Upper lobe of right lung (tissue), 1 donor: ENCODE measurements around the gene RASGRP1. TPM values are rescaled to one million over a fixed set of nuclear protein-coding genes. Genes with fewer than 3 reads are reported as not detected.

Experiments used
- ATAC-seq: fragments of 200-7000 bp; cut with Tn5 transposase; one replicate; pipeline ENCODE4 v1.9.1; 2020; ENCODE audit warnings: mild to moderate bottlenecking, moderate library complexity
- DNase-seq: peaks from one replicate; pipeline ENCODE4 v3.0.0-alpha.2; 2020
- H3K27ac ChIP-seq: fragments of 200-600 bp; one replicate; pipeline ENCODE4 v1.8.0; 2022
- H3K27me3 ChIP-seq: fragments of 200-600 bp; one replicate; pipeline ENCODE4 v1.8.0; 2022; ENCODE audit warnings: mild to moderate bottlenecking
- H3K36me3 ChIP-seq: fragments of 200-600 bp; one replicate; pipeline ENCODE4 v1.8.0; 2022
- H3K4me1 ChIP-seq: fragments of 200-600 bp; one replicate; pipeline ENCODE4 v1.8.0; 2022
- H3K4me3 ChIP-seq: fragments of 200-600 bp; one replicate; pipeline ENCODE4 v1.8.0; 2022; ENCODE audit warnings: mild to moderate bottlenecking
- H3K9me3 ChIP-seq: fragments of 200-600 bp; one replicate; pipeline ENCODE4 v1.8.0; 2022
- CTCF ChIP-seq: fragments of 200-600 bp; IDR thresholded peaks from one replicate; pipeline ENCODE4 v1.8.0; 2022; ENCODE audit warnings: antibody characterized with exemption
- intact Hi-C: fragments of 100-400 bp; cut with DNase I; formaldehyde crosslinking; loops from one replicate; pipeline ENCODE4 v1.11.0; 2022
- total RNA-seq: library from RNA; stranded (reverse); fragmentation: NEBNext Ultra II Directional; extraction: Animal tissue kit (Norgen Biotek cat#: 25700); gene quantifications from one replicate; pipeline ENCODE4 v1.2.1, GENCODE V29; 2021
- donor health status: DM: no; HTN: yes; CAD: no; lungs with severe emphysema.

Gene RASGRP1
- total RNA-seq, 1 donor from 2014 or later = 9.4 TPM

GRCh38 chr15:38609097-38609738 lies 44.6 kb upstream of the RASGRP1 start:
- no peak overlapping the region for H3K27ac ChIP-seq
- ATAC-seq (peak; percentile 20), DNase-seq (no peak)
- no peaks in the 10 kb centered on the region for H3K4me1 ChIP-seq
- intact Hi-C loops = no loop called here
- no peak overlapping the region for H3K4me3 ChIP-seq
- no peaks in the 10 kb centered on the region for H3K27me3 ChIP-seq
- no peaks in the 10 kb centered on the region for H3K36me3 ChIP-seq
- no peak for TF ChIP-seq CTCF
- no peaks in the 10 kb centered on the region for H3K9me3 ChIP-seq

- Histone ChIP-seq H3K4me3 (no peak overlapping the region), H3K27me3 (no peaks in the 10 kb centered on the region), H3K36me3 (no peaks in the 10 kb centered on the region), H3K4me1 (no peaks in the 10 kb centered on the region), H3K27ac (no peak overlapping the region), H3K9me3 (no peaks in the 10 kb centered on the region)
- no peak for TF ChIP-seq CTCF
- ATAC-seq = no peak
- no peak for DNase-seq
- intact Hi-C loops = no loop called here
These were observed 44.1 kb upstream of the RASGRP1 start for GRCh38 chr15:38608682-38609081.

- ATAC-seq = no peak
- intact Hi-C loops = no loop called here
- no peak for TF ChIP-seq CTCF
- Histone ChIP-seq H3K27me3 (no peaks in the 10 kb centered on the region), H3K4me1 (no peaks in the 10 kb centered on the region), H3K4me3 (no peak overlapping the region), H3K27ac (no peak overlapping the region), H3K36me3 (no peaks in the 10 kb centered on the region), H3K9me3 (no peaks in the 10 kb centered on the region)
- DNase-seq = no peak
These were observed 41.1 kb upstream of the RASGRP1 start for GRCh38 chr15:38605744-38606143.

GRCh38 chr15:38603672-38604071 lies 39.1 kb upstream of the RASGRP1 start:
- ATAC-seq = no peak

GRCh38 chr15:38602910-38603670 lies 38.5 kb upstream of the RASGRP1 start:
- Histone ChIP-seq H3K27me3 (no peaks in the 10 kb centered on the region), H3K4me1 (no peaks in the 10 kb centered on the region), H3K9me3 (no peaks in the 10 kb centered on the region), H3K36me3 (no peaks in the 10 kb centered on the region), H3K27ac (no peak overlapping the region), H3K4me3 (no peak overlapping the region)
- no peak for TF ChIP-seq CTCF
- no peak for ATAC-seq
- intact Hi-C loops = no loop called here
- no peak for DNase-seq

More at GRCh38 chr15:38603672-38604071, 39.1 kb upstream of the RASGRP1 start:
- no peak overlapping the region for H3K27ac ChIP-seq
- H3K36me3 ChIP-seq = no peaks in the 10 kb centered on the region
- intact Hi-C loops = no loop called here
- no peaks in the 10 kb centered on the region for H3K27me3 ChIP-seq
- no peak overlapping the region for H3K4me3 ChIP-seq
- H3K9me3 ChIP-seq = no peaks in the 10 kb centered on the region
- no peaks in the 10 kb centered on the region for H3K4me1 ChIP-seq
- no peak for TF ChIP-seq CTCF
- no peak for DNase-seq
